Activated CD4-positive, alpha-beta T cell treated with anti-CD3 and anti-CD28 coated beads, Interleukin-2, amount 10 ng/mL, durations not matched to agents 7 days and 5 days (primary cell): ENCODE data around the gene MX2. TPM values are rescaled to one million over a fixed set of nuclear protein-coding genes. Genes with fewer than 3 reads are reported as not detected.

ENCODE experiments used
- CTCF ChIA-PET: fragments of 350-600 bp; sonication (Branson Sonifier 250); formaldehyde crosslinking; loops from one replicate; lab custom pipeline; 2021; ENCODE audit warnings: antibody characterized with exemption; lab: Charles Lee
- POLR2A ChIA-PET: fragments of 350-600 bp; sonication (Branson Sonifier 250); formaldehyde crosslinking; loops from one replicate; lab custom pipeline; 2021; ENCODE audit warnings: antibody characterized with exemption; lab: Charles Lee
- DNase-seq: peaks from one replicate; pipeline ENCODE4 v3.0.0-alpha.2; 2020
- H3K27ac Mint-ChIP-seq: one replicate; pipeline ENCODE4 v1.8.0; 2021; ENCODE audit warnings: mild to moderate bottlenecking, moderate library complexity, mixed read lengths
- H3K27me3 Mint-ChIP-seq: one replicate; pipeline ENCODE4 v1.8.0; 2021; ENCODE audit warnings: mixed read lengths
- H3K36me3 Mint-ChIP-seq: one replicate; pipeline ENCODE4 v1.8.0; 2021; ENCODE audit warnings: low read depth, mixed read lengths
- H3K4me1 Mint-ChIP-seq: one replicate; pipeline ENCODE4 v1.8.0; 2021; ENCODE audit warnings: mixed read lengths
- H3K4me3 Mint-ChIP-seq: one replicate; pipeline ENCODE4 v1.8.0; 2021; ENCODE audit warnings: mild to moderate bottlenecking, moderate library complexity, mixed read lengths
- H3K9me3 Mint-ChIP-seq: one replicate; pipeline ENCODE4 v1.8.0; 2021; ENCODE audit warnings: mixed read lengths
- total RNA-seq, 2 experiments: library from RNA; stranded (reverse); gene quantifications; one replicate each; pipeline ENCODE4 v1.2.3, GENCODE V29; 2021

Gene MX2
- total RNA-seq, 2 experiments from 2014 or later = 108 to 117 TPM

DNA sequence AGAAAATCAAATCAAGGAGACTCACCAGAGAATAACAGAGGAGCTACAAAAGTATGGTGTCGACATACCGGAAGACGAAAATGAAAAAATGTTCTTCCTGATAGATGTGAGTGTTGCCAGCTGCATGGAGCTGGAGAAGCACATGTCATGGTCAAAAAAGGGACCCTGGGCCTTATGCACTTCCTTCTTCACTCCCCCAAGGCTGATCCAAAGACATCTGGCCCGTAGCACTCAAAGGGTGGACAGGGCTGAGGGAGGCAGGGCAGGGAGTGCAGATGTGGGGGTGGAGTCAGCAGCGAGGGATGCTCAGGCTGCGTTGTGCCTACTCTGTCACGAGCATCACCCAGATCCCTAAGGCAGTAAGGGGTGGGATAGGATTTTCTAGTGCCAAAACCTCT is 83.6 kb downstream of the MX2 start:
- H3K27me3 Mint-ChIP-seq = no peaks in the 10 kb centered on the region
- H3K4me3 Mint-ChIP-seq = no peak overlapping the region
- peak overlapping the region; percentile 41 for H3K27ac Mint-ChIP-seq
- peaks cover 93% of the 10 kb centered on the region for H3K36me3 Mint-ChIP-seq
- no peak for DNase-seq
- ChIA-PET POLR2A (no interaction called here), CTCF (interaction anchor here (1.4 kb wide), 1 partner anchor 10 kb away, joined by 3 read pairs; no protein-coding TSS in a partner anchor)
- peaks cover 32% of the 10 kb centered on the region for H3K4me1 Mint-ChIP-seq
- H3K9me3 Mint-ChIP-seq = no peaks in the 10 kb centered on the region

DNA sequence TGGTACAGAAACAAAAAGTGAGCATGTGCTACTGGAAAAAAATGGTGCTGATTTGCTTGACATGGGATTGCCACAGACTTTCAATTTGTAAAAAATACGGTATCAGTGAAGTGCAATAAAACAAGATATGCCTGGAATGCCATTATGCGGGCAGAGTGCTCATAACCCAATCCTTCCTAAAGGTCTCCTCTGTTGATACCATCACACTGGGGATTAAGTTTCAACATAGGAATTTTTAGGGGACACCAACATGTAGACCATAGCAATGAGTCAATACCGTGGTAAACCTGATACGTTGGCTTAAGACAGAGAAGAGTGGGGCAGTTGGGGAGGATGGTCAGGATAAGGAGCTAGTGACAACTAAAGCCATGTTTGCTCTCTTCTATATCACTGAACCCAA is 84.8 kb downstream of the MX2 start:
- H3K9me3 Mint-ChIP-seq = no peaks in the 10 kb centered on the region
- no peak overlapping the region for H3K4me3 Mint-ChIP-seq
- POLR2A ChIA-PET = no interaction called here
- H3K27me3 Mint-ChIP-seq = no peaks in the 10 kb centered on the region
- no peak overlapping the region for H3K27ac Mint-ChIP-seq
- CTCF ChIA-PET = interaction anchor here (1.4 kb wide), 1 partner anchor 9 kb away, joined by 3 read pairs; no protein-coding TSS in a partner anchor
- peaks cover 31% of the 10 kb centered on the region for H3K4me1 Mint-ChIP-seq
- peaks cover 92% of the 10 kb centered on the region for H3K36me3 Mint-ChIP-seq
- DNase-seq = no peak

GRCh38 chr21:41447356-41447755 is 85.5 kb downstream of the MX2 start:
- Mint-ChIP-seq H3K27me3 (no peaks in the 10 kb centered on the region), H3K4me1 (peaks cover 29% of the 10 kb centered on the region), H3K36me3 (peaks cover 90% of the 10 kb centered on the region), H3K27ac (no peak overlapping the region), H3K9me3 (no peaks in the 10 kb centered on the region), H3K4me3 (no peak overlapping the region)
- ChIA-PET POLR2A (no interaction called here), CTCF (no interaction called here)
- DNase-seq = no peak

DNA sequence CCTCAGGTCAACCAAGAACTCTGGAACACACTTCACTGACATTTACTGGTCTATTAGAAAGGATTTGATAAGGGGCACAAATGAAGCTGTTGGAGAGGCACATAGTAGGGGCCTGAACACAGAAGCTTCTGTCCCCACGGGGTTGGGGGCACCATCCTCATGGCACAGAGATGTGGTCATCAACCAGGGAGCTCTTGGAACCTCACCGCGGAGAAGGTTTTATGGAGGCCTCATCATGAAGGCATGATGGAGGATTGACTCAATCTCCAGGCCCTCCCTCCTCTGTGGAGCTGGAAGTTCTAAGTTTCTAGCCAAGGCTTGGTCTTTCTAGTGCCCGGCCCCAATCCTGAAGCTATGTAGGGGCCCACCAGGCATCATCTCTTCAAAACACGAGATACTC is 87.8 kb downstream of the MX2 start:
- H3K4me3 Mint-ChIP-seq = no peak overlapping the region
- no peak for DNase-seq
- ChIA-PET CTCF (interaction anchor here (1.3 to 1.9 kb wide), 2 partner anchors 11 to 12 kb away, joined by 4 read pairs; no protein-coding TSS in a partner anchor), POLR2A (interaction anchor here (0.6 kb wide), 1 partner anchor 98 kb away, joined by 3 read pairs; no protein-coding TSS in a partner anchor)
- peaks cover 32% of the 10 kb centered on the region for H3K4me1 Mint-ChIP-seq
- peak overlapping the region; percentile 14 for H3K27ac Mint-ChIP-seq
- peaks cover 92% of the 10 kb centered on the region for H3K36me3 Mint-ChIP-seq
- H3K9me3 Mint-ChIP-seq = no peaks in the 10 kb centered on the region
- H3K27me3 Mint-ChIP-seq = no peaks in the 10 kb centered on the region

DNA sequence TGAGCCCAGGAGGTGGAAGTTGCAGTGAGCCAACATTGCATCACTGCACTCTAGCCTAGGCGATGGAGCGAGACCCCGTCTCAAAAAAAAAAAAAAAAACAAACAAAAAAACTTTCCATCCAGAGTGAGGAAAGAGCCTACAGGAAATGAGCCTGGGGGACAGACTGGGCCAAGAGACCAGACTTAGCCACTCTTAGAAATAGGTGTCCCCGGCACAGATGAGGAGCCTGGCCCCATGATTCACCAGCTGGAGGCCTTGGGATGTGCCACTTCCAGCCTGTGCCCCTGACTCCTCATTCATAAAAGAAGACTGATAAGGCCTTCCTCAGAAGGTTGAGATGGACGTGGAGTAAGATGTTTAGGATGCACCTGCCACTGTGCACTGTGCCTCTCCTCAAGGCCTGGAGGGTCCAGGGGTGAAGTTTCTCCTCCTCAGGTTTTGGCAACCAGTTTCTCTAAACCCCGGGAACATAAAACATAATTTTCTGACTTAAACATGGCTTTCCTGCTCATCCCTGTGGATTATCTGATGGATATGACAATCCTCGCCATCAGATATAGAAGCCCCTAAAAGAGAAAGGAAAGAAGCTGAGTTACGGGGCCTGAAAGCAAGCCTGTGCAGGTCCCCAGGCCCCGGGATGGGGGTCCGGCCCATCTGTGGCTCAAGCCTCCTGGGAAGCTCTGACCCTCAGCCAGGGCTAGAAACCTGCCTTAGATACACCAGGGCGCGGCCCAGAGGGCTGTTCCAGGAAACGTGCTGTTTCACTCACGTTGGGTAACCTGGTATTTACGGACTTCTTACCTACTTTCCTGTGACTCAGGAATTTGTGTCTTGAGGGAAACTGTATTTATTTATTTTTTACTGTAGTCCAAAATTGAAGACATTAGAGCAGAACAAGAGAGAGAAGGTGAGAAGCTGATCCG is 90.2 kb downstream of the MX2 start:
- Mint-ChIP-seq H3K9me3 (no peaks in the 10 kb centered on the region), H3K27me3 (no peaks in the 10 kb centered on the region), H3K4me3 (no peak overlapping the region), H3K27ac (peak overlapping the region; percentile 19), H3K36me3 (peaks cover 88% of the 10 kb centered on the region), H3K4me1 (peaks cover 27% of the 10 kb centered on the region)
- POLR2A ChIA-PET = interaction anchor here (0.6 kb wide), 1 partner anchor 80 kb away, joined by 3 read pairs; no protein-coding TSS in a partner anchor
- CTCF ChIA-PET = interaction anchor here (0.6 kb wide), 1 partner anchor 76 kb away, joined by 3 read pairs; no protein-coding TSS in a partner anchor
- no peak for DNase-seq

DNA sequence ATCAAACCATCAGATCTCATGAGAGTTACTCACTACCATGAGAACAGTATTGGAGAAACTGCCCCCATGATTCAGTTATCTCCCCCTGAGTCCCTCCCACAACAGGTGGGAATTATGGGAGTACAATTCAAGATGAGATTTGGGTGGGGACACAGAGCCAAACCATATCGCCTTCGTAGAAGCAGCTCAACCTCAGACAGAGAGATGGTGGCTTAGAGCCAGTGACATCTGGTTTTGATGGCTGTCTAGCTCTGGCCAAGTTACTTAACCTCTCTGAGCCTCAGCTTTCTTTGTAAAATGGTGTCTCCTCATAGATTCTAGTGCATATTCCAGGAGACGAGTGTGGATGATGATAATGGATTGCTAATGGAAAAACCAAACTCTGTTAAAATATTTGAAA is 91.4 kb downstream of the MX2 start:
- Mint-ChIP-seq H3K4me3 (no peak overlapping the region), H3K4me1 (peaks cover 24% of the 10 kb centered on the region), H3K36me3 (peaks cover 87% of the 10 kb centered on the region), H3K27me3 (no peaks in the 10 kb centered on the region), H3K27ac (peak overlapping the region; percentile 44), H3K9me3 (no peaks in the 10 kb centered on the region)
- CTCF ChIA-PET = interaction anchor here (0.9 to 1.2 kb wide), 2 partner anchors 9 to 10 kb away, joined by 3 read pairs; no protein-coding TSS in a partner anchor
- DNase-seq = no peak
- POLR2A ChIA-PET = no interaction called here

DNA sequence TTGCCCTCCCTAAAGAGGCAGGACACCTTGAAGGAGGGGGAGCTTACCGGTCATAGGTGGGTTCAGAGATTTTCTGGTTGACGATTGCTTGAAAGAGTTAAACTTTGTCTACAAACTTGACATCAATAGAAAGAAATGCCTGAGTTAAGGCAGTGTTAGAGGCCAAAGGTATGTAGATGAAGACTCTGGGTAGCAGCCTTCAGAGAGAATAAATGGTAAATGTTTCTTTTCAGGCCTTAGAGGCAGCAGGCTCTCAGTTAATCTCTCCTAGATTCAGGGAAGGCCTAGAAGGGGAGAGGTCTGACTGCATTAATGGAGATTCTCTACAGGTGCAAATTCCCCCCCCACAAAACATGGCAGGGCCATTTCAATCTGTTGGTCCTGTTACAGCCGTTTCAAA is 91.9 kb downstream of the MX2 start:
- Mint-ChIP-seq H3K4me1 (peaks cover 24% of the 10 kb centered on the region), H3K27ac (peak overlapping the region; percentile 44), H3K9me3 (no peaks in the 10 kb centered on the region), H3K27me3 (no peaks in the 10 kb centered on the region), H3K36me3 (peaks cover 90% of the 10 kb centered on the region), H3K4me3 (no peak overlapping the region)
- CTCF ChIA-PET = interaction anchor here (0.9 to 1.2 kb wide), 2 partner anchors 9 to 11 kb away, joined by 3 read pairs; no protein-coding TSS in a partner anchor
- no peak for DNase-seq
- POLR2A ChIA-PET = no interaction called here

DNA sequence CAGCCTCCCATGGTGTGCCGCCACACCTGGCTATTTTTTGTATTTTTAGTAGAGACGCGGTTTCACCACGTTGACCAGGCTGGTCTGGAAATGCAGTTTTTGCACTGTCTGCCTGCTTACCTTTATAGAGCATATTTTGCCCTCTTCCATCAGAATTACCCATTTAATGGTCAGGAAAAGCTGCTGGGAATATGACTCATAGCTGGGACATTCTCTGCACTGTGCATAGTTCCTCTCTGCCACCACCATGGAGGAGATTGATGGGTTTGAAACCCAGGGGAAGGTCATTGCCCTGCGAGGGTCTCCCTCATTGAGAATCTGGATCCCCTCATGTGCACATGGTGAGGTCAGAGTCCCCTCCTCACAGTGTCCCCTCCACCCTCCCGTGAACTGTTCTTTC is 96.3 kb downstream of the MX2 start:
- no peak overlapping the region for H3K4me3 Mint-ChIP-seq
- peaks cover 88% of the 10 kb centered on the region for H3K36me3 Mint-ChIP-seq
- H3K4me1 Mint-ChIP-seq = peaks cover 22% of the 10 kb centered on the region
- no peak for DNase-seq
- H3K27me3 Mint-ChIP-seq = no peaks in the 10 kb centered on the region
- ChIA-PET CTCF (no interaction called here), POLR2A (no interaction called here)
- H3K9me3 Mint-ChIP-seq = no peaks in the 10 kb centered on the region
- H3K27ac Mint-ChIP-seq = no peak overlapping the region

- ChIA-PET POLR2A (no interaction called here), CTCF (interaction anchor here (1.1 kb wide), 1 partner anchor 21 kb away, joined by 3 read pairs; no protein-coding TSS in a partner anchor)
- no peak overlapping the region for H3K4me3 Mint-ChIP-seq
- H3K36me3 Mint-ChIP-seq = peaks cover 86% of the 10 kb centered on the region
- DNase-seq = no peak
- no peaks in the 10 kb centered on the region for H3K9me3 Mint-ChIP-seq
- H3K27ac Mint-ChIP-seq = no peak overlapping the region
- H3K27me3 Mint-ChIP-seq = no peaks in the 10 kb centered on the region
- peaks cover 18% of the 10 kb centered on the region for H3K4me1 Mint-ChIP-seq
Measured at GRCh38 chr21:41458559-41458958, 96.7 kb downstream of the MX2 start.

Other genes starting within 250 kb of the MX2 start
- gene BACE2, start 193.9 kb upstream of the MX2 start, total RNA-seq = 1 to 10 TPM; 1.6 to 1.7 TPM
- gene FAM3B, start 45.2 kb upstream of the MX2 start, total RNA-seq = not detected
- 100 to 1,000 TPM; 722 to 723 TPM for gene MX1, start 64.2 kb downstream of the MX2 start, total RNA-seq
- not detected for gene TMPRSS2, start 146.1 kb downstream of the MX2 start, total RNA-seq